Thyroid gland (tissue), 4 donors: ENCODE results near the gene MAD1L1. TPM values are rescaled to one million over a fixed set of nuclear protein-coding genes. Genes with fewer than 3 reads are reported as not detected.
A peak's percentile ranks its signal among the peaks of the same experiment; 100 is the strongest.

Source experiments
- DNase-seq, 2 donors: peaks; one replicate each; pipeline ENCODE4 v3.0.0-alpha.2; 2019
- H3K27ac ChIP-seq, 3 donors: fragments of 200-600 bp; sonication (generic); 1 replicate in 2 of 3; 2 replicates in 1 of 3; pipeline ENCODE4 v1.5.1; 2016 to 2019; ENCODE audit warnings: mild to moderate bottlenecking in 1 of 3, moderate library complexity in 1 of 3
- H3K27me3 ChIP-seq: fragments of 200-600 bp; sonication (generic); one replicate; pipeline ENCODE4 v1.5.1; 2019
- H3K36me3 ChIP-seq, 2 donors: fragments of 200-600 bp; sonication (generic); one replicate each; pipeline ENCODE4 v1.5.1; 2016 to 2019
- H3K4me1 ChIP-seq, 2 donors: fragments of 200-600 bp; sonication (generic); one replicate each; pipeline ENCODE4 v1.5.1; 2017 to 2019
- H3K4me3 ChIP-seq, 3 donors: fragments of 200-600 bp; sonication (generic); replicated peaks in 1 of 3; 1 replicate in 2 of 3; 2 replicates in 1 of 3; pipeline ENCODE4 v1.5.1; 2016; ENCODE audit warnings: mild to moderate bottlenecking in 1 of 3
- H3K9me3 ChIP-seq: fragments of 200-600 bp; sonication (generic); one replicate; pipeline ENCODE4 v1.5.1; 2017
- CTCF ChIP-seq, 6 experiments: fragments of 200-600 bp in 3 of 6; fragments of 450-650 bp in 3 of 6; sonication (generic) in 3 of 6; IDR thresholded peaks; one replicate each; pipeline ENCODE4 v1.5.1; 2016 to 2019; ENCODE audit warnings: antibody characterized with exemption in 6 of 6, mild to moderate bottlenecking in 2 of 6, inconsistent platforms in 1 of 6, moderate library complexity in 1 of 6
- POLR2A ChIP-seq, 2 donors: fragments of 450-650 bp; IDR thresholded peaks; one replicate each; pipeline ENCODE4 v1.6.1; 2017; ENCODE audit warnings: antibody characterized with exemption in 2 of 2, mild to moderate bottlenecking in 2 of 2, moderate library complexity in 1 of 2
- WGBS, 2 donors: methylation state at CpG; one replicate each; pipeline ENCODE4 v1.1.5; 2017; 5-methylcytosine and 5-hydroxymethylcytosine counted together
- intact Hi-C: fragments of 100-400 bp; cut with DNase I; formaldehyde crosslinking; loops from one replicate; pipeline ENCODE4 v1.15.1; 2023
- total RNA-seq, 4 donors: library from RNA; depleted of rRNA; stranded (reverse); fragments of >200 nt; gene quantifications; one replicate each; pipeline ENCODE4 v1.2.3, GENCODE V29; 2016

MAD1L1 gene
- total RNA-seq, 4 donors from 2014 or later = 27.4 to 38.6 (median 33.9) TPM

- H3K4me3 ChIP-seq = no peak overlapping the region
- H3K36me3 ChIP-seq = no peaks in the 10 kb centered on the region
- no peak overlapping the region for H3K27ac ChIP-seq
- WGBS, 2 donors = 62 to 64% methylated on average over 23 to 29 of the region's 39 CpGs
- intact Hi-C loops = no loop called here
- peaks cover 0 to 16% of the 10 kb centered on the region in 2 donors for H3K4me1 ChIP-seq
- peak; percentile 61 to 67 for DNase-seq
- no peak for TF ChIP-seq POLR2A (IDR thresholded peaks at IDR 0.05)
- no peak for TF ChIP-seq CTCF (IDR thresholded peaks at IDR 0.05)
- H3K9me3 ChIP-seq = no peaks in the 10 kb centered on the region
- H3K27me3 ChIP-seq = no peaks in the 10 kb centered on the region
These were observed 360.3 kb downstream of the MAD1L1 start for GRCh38 chr7:1872191-1873069.

DNA sequence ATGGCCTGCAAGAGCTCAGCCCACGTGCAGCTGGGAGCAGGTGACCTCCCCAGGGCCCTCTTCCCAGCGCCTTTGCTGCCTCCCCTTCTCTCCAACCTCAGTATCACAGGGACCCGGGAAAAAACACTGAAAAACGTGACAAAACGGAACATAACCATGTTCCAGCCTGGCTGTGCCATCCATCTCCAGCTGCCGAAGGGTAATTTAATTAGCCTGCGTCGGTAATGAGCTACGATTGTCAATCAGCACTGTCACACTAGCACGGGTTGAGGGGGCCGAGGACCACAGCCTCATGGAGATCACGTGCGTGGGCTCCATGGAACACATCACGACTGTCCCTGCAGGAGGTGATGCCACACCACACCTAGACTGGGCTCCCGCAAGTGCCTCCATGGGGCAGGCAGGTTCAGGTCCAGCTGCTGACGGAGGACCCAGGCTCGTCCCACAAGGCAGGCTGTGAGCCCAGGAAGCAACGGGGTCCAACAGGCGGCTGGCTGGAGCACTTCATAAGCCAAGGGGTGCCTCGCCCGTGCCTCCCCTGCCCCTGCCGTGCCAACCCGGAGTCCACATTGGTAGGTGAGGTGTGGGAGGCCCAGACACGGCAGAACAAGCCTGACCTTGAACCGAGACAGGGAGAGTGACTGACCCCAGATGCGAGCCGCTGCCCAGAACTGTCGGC lies 363.2 kb downstream of the MAD1L1 start:
- intact Hi-C loops = no loop called here
- 94 to 96% methylated on average over 24 to 26 of the region's 28 CpGs for WGBS, 2 donors
- no peak overlapping the region for H3K27ac ChIP-seq
- DNase-seq = no peak
- H3K4me1 ChIP-seq = peaks cover 0 to 12% of the 10 kb centered on the region in 2 donors
- no peak overlapping the region for H3K4me3 ChIP-seq
- no peak for TF ChIP-seq POLR2A (IDR thresholded peaks at IDR 0.05)
- TF ChIP-seq CTCF (IDR thresholded peaks at IDR 0.05) = no peak
- H3K27me3 ChIP-seq = no peaks in the 10 kb centered on the region
- H3K9me3 ChIP-seq = no peaks in the 10 kb centered on the region
- H3K36me3 ChIP-seq = no peaks in the 10 kb centered on the region

- 94 to 100% methylated on average over 5 to 9 of the region's 36 CpGs for WGBS, 2 donors
- Histone ChIP-seq H3K27ac (no peak overlapping the region), H3K27me3 (no peaks in the 10 kb centered on the region), H3K4me3 (no peak overlapping the region), H3K4me1 (peaks cover 0 to 12% of the 10 kb centered on the region in 2 donors), H3K9me3 (no peaks in the 10 kb centered on the region), H3K36me3 (no peaks in the 10 kb centered on the region)
- intact Hi-C loops = no loop called here
- no peak for TF ChIP-seq CTCF (IDR thresholded peaks at IDR 0.05)
- TF ChIP-seq POLR2A (IDR thresholded peaks at IDR 0.05) = no peak
- no peak for DNase-seq
These were observed 364.1 kb downstream of the MAD1L1 start for GRCh38 chr7:1868516-1869165.

DNA sequence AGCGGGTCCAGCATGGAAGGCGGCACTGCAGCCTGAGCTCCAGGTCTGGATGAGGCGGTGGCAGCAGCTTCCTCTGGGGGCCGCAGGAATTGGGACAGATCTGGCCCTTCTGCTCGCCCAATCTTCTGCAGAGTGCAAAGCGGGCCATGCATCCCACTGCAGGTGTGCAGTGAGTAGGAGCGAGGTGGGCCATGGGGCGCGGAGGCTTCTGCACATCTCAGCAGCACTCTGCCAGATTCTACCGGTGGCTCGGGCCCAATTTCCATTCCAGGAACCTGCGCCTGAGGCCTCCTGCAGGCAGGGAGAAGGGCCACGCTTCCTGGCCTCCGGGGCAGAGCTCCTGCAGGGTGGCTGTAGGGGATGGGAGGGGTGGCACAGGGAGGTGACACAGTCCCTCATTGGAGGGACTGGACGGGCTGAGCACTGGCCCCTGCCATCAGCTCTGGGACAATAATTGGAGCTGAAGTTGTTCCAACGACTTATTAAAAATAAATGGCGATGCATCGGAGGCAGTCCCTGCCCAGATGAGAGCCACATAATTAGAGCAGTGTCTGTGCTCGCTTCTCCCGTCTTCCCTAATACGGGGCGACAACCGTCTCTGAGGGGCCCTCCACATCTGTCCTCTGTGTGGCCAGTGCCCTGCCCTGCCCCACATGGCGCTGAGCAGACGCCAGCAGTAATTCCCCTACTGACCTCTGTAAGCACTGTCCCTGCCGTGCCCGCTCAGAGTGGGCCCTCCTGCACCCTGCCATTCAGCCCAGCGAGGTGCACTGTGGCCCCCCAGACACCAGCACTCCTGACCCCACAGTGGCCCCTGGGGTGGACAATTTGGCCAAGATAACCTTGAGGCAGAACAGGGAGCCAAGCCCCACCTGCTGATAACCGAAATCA lies 365.1 kb downstream of the MAD1L1 start:
- Histone ChIP-seq H3K36me3 (no peaks in the 10 kb centered on the region), H3K9me3 (no peaks in the 10 kb centered on the region), H3K4me3 (no peak overlapping the region), H3K4me1 (peaks cover 0 to 6% of the 10 kb centered on the region in 2 donors), H3K27me3 (no peaks in the 10 kb centered on the region), H3K27ac (no peak overlapping the region)
- TF ChIP-seq CTCF (IDR thresholded peaks at IDR 0.05) (no peak), POLR2A (IDR thresholded peaks at IDR 0.05) (no peak)
- intact Hi-C loops = no loop called here
- 88 to 93% methylated on average over 23 to 25 of the region's 29 CpGs for WGBS, 2 donors
- no peak for DNase-seq
